ENCODE data around the gene ARGFX. TPM values are rescaled to one million over a fixed set of nuclear protein-coding genes. Genes with fewer than 3 reads are reported as not detected.

The ARGFX gene
- total RNA-seq (2014; rRNA removed; shearing (Covaris generic)) (not detected in 2 replicates), total RNA-seq (2022) (not detected in 2 replicates), Bru-seq, nascent RNA (not detected), BruChase-seq, experiment 1, labeled RNA remaining after a 6-hour chase (not detected), BruChase-seq, experiment 2, labeled RNA remaining after a 2-hour chase (not detected)
- long read RNA-seq: 0 reads

DNA sequence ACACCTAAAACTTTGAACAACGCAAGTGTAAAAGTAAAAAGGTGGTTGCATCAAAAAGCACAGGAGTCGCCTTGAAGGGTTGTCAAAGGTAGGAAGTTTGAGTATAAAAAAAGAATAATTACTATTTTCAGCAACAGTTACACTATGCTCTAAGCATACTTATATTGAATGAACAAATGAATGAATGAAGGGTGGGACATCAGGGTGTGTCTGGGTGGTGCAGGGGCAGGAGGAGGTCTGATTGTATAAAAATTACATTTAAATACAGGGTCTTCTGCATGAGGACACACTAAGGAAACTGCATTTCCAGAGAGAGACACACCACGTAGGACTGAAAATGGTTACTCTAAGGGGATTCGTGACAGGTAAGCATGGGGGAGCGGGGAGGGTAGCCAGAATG lies at the start of gene ARGFX:
TSS of gene ARGFX (plus strand) at position 301 of the 400 bp plus-strand sequence. CDS start 2,765 bp downstream, outside the sequence.
- Histone ChIP-seq H3K9me3 (ENCODE audit: low read length) (no peaks in the 10 kb centered on the region), H3K9me2 (ENCODE audit: insufficient read depth, low read length) (no peaks in the 10 kb centered on the region), H3K27ac (ENCODE audit: low read depth, low read length, poor library complexity, severe bottlenecking) (no peak within 1 kb of the TSS), H3K4me2 (ENCODE audit: low read length) (no peak within 1 kb of the TSS), H3K4me1 (ENCODE audit: insufficient read depth, low read length, poor library complexity, severe bottlenecking) (no peaks in the 10 kb centered on the region), H3K79me2 (ENCODE audit: insufficient read depth, low read depth, low read length) (no peaks in the 10 kb centered on the region), H4K20me1 (ENCODE audit: insufficient read depth, low read length) (no peaks in the 10 kb centered on the region), H3K36me3 (ENCODE audit: insufficient read depth, low read length) (no peaks in the 10 kb centered on the region), H3K4me3 (ENCODE audit: low read depth, low read length, poor library complexity, severe bottlenecking) (no peak within 1 kb of the TSS), H2AFZ (ENCODE audit: low read length) (no peak within 1 kb of the TSS)
- ChIA-PET CTCF (ENCODE audit: unreplicated experiment) (no interaction called here), POLR2A (no interaction called here)
- TF ChIP-seq, protein P1, sequence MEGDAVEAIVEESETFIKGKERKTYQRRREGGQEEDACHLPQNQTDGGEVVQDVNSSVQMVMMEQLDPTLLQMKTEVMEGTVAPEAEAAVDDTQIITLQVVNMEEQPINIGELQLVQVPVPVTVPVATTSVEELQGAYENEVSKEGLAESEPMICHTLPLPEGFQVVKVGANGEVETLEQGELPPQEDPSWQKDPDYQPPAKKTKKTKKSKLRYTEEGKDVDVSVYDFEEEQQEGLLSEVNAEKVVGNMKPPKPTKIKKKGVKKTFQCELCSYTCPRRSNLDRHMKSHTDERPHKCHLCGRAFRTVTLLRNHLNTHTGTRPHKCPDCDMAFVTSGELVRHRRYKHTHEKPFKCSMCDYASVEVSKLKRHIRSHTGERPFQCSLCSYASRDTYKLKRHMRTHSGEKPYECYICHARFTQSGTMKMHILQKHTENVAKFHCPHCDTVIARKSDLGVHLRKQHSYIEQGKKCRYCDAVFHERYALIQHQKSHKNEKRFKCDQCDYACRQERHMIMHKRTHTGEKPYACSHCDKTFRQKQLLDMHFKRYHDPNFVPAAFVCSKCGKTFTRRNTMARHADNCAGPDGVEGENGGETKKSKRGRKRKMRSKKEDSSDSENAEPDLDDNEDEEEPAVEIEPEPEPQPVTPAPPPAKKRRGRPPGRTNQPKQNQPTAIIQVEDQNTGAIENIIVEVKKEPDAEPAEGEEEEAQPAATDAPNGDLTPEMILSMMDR (conservative IDR thresholded peaks at IDR 0.05; ENCODE audit: low read length): no peak
- TF ChIP-seq EZH2phosphoT487 (IDR thresholded peaks at IDR 0.05; ENCODE audit: borderline replicate concordance, low read depth, low read length): no peak
- BruUV-seq (replicated peaks): no TSS peak
- intact Hi-C loops (cut with micrococcal nuclease; ENCODE audit: unreplicated experiment): no loop called here
- DNase-seq (ENCODE audit: low spot score): no peak

DNA sequence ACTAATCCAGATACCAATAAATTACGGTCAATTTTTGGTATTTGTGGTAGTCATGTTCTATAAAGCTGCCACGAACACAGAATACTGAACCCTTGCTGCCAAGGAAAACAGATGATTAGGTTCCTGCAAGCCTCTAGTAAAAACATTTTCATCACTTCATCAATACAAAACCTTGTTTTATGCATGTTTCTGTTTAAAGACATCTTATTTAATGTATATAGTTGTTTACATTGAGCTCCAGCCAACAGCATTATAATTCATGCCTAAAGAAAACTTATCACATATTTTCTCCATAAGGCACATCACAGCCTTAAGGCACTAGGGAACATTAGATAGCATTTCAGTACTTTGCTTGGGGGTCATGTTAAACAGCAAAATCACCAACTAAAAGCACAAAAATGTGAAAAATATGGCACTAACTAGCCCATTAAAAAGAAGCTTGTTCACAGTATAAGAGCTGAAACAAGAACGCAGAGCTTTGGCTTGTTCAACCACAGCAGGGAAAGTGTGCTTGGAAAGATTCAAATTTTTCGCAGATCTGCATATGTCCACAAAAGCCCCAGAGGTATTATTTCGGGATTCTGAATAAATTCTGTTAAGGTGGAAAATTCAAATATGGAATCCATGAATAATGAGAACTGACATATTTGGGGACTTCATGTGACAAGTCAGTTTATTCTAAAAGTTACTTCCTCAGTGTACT lies 49.6 kb upstream of the ARGFX start:
- ChIA-PET CTCF (ENCODE audit: unreplicated experiment) (no interaction called here), POLR2A (interaction anchor here (0.9 to 1.7 kb wide), 3 partner anchors 21 to 38 kb away, joined by 3 to 6 read pairs (median 4); no protein-coding TSS in a partner anchor)
- TF ChIP-seq EZH2phosphoT487 (IDR thresholded peaks at IDR 0.05; ENCODE audit: borderline replicate concordance, low read depth, low read length): no peak
- TF ChIP-seq, protein P1 (conservative IDR thresholded peaks at IDR 0.05; ENCODE audit: low read length): no peak

DNA sequence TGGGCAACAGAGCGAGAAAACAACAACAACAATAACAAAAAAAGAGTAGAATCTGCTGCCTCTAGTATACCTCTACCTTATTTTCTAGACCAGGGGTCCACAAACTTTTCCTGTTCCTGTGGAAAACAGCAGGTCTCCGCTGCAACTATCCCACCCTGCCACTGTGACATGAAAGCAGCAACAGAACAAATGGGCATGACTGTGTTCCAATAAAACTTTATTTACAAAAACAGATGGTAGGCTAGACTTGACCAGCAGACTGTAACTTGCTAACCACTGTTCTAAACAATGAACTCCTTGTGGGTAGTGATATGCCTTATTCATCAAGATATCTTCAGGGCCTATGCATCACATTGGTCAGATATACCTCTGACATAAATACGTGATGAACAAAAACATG lies 47.2 kb upstream of the ARGFX start:
- no peaks in the 10 kb centered on the region for H3K4me1 ChIP-seq (ENCODE audit: insufficient read depth, low read length, poor library complexity, severe bottlenecking)
- H4K20me1 ChIP-seq (ENCODE audit: insufficient read depth, low read length): no peaks in the 10 kb centered on the region
- H3K9me2 ChIP-seq (ENCODE audit: insufficient read depth, low read length): no peaks in the 10 kb centered on the region
- no TSS peak for BruUV-seq (replicated peaks)
- ChIA-PET POLR2A (interaction anchor here (0.6 kb wide), 1 partner anchor 21 kb away, joined by 6 read pairs; no protein-coding TSS in a partner anchor), CTCF (ENCODE audit: unreplicated experiment) (no interaction called here)
- H3K4me2 ChIP-seq (ENCODE audit: low read length): no peak overlapping the region
- no peak for DNase-seq (ENCODE audit: low spot score)
- intact Hi-C loops (cut with micrococcal nuclease; ENCODE audit: unreplicated experiment): no loop called here
- no peak overlapping the region for H3K4me3 ChIP-seq (ENCODE audit: low read depth, low read length, poor library complexity, severe bottlenecking)
- no peak overlapping the region for H3K27ac ChIP-seq (ENCODE audit: low read depth, low read length, poor library complexity, severe bottlenecking)
- H3K79me2 ChIP-seq (ENCODE audit: insufficient read depth, low read depth, low read length): peaks cover 31% of the 10 kb centered on the region; the same call in 1 of the 2 replicates
- no peaks in the 10 kb centered on the region; the same call in 1 of the 2 replicates for H3K9me3 ChIP-seq (ENCODE audit: low read length)
- no peak overlapping the region for H2AFZ ChIP-seq (ENCODE audit: low read length)
- no peak for TF ChIP-seq EZH2phosphoT487 (IDR thresholded peaks at IDR 0.05; ENCODE audit: borderline replicate concordance, low read depth, low read length)
- TF ChIP-seq, protein P1 (conservative IDR thresholded peaks at IDR 0.05; ENCODE audit: low read length): no peak
- H3K36me3 ChIP-seq (ENCODE audit: insufficient read depth, low read length): peaks cover 92% of the 10 kb centered on the region

More for the DNA sequence above, 49.6 kb upstream of the ARGFX start:
- peaks cover 89% of the 10 kb centered on the region for H3K36me3 ChIP-seq (ENCODE audit: insufficient read depth, low read length)
- no peaks in the 10 kb centered on the region for H4K20me1 ChIP-seq (ENCODE audit: insufficient read depth, low read length)
- H2AFZ ChIP-seq (ENCODE audit: low read length): no peak overlapping the region
- intact Hi-C loops (cut with micrococcal nuclease; ENCODE audit: unreplicated experiment): no loop called here
- no peaks in the 10 kb centered on the region; the same call in 1 of the 2 replicates for H3K9me3 ChIP-seq (ENCODE audit: low read length)
- no peak overlapping the region for H3K4me2 ChIP-seq (ENCODE audit: low read length)
- no peak overlapping the region for H3K4me3 ChIP-seq (ENCODE audit: low read depth, low read length, poor library complexity, severe bottlenecking)
- BruUV-seq (replicated peaks): TSS peak; percentile 28
- H3K4me1 ChIP-seq (ENCODE audit: insufficient read depth, low read length, poor library complexity, severe bottlenecking): no peaks in the 10 kb centered on the region
- no peak for DNase-seq (ENCODE audit: low spot score)
- H3K79me2 ChIP-seq (ENCODE audit: insufficient read depth, low read depth, low read length): peaks cover 33% of the 10 kb centered on the region; the same call in 1 of the 2 replicates
- H3K27ac ChIP-seq (ENCODE audit: low read depth, low read length, poor library complexity, severe bottlenecking): no peak overlapping the region
- no peaks in the 10 kb centered on the region for H3K9me2 ChIP-seq (ENCODE audit: insufficient read depth, low read length)

Measured in OCI-LY7 (cell line).